ENCODE results near the gene CEP164.

- TF ChIP-seq, protein P1, sequence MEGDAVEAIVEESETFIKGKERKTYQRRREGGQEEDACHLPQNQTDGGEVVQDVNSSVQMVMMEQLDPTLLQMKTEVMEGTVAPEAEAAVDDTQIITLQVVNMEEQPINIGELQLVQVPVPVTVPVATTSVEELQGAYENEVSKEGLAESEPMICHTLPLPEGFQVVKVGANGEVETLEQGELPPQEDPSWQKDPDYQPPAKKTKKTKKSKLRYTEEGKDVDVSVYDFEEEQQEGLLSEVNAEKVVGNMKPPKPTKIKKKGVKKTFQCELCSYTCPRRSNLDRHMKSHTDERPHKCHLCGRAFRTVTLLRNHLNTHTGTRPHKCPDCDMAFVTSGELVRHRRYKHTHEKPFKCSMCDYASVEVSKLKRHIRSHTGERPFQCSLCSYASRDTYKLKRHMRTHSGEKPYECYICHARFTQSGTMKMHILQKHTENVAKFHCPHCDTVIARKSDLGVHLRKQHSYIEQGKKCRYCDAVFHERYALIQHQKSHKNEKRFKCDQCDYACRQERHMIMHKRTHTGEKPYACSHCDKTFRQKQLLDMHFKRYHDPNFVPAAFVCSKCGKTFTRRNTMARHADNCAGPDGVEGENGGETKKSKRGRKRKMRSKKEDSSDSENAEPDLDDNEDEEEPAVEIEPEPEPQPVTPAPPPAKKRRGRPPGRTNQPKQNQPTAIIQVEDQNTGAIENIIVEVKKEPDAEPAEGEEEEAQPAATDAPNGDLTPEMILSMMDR (conservative IDR thresholded peaks at IDR 0.05; ENCODE audit: low read depth, low read length): no peak
- TF ChIP-seq CEBPB (IDR thresholded peaks at IDR 0.05; ENCODE audit: low read depth, low read length) (no peak), POLR2A (IDR thresholded peaks at IDR 0.05; ENCODE audit: low read depth, low read length) (no peak), FOS (IDR thresholded peaks at IDR 0.05; ENCODE audit: low read depth, low read length) (no peak), MXI1 (IDR thresholded peaks at IDR 0.05; ENCODE audit: borderline replicate concordance, low read depth, low read length) (no peak), RCOR1 (IDR thresholded peaks at IDR 0.05; ENCODE audit: insufficient replicate concordance, low read length) (no peak), BHLHE40 (IDR thresholded peaks at IDR 0.05; ENCODE audit: low read depth, low read length) (no peak)
- TF ChIP-seq, protein P2, sequence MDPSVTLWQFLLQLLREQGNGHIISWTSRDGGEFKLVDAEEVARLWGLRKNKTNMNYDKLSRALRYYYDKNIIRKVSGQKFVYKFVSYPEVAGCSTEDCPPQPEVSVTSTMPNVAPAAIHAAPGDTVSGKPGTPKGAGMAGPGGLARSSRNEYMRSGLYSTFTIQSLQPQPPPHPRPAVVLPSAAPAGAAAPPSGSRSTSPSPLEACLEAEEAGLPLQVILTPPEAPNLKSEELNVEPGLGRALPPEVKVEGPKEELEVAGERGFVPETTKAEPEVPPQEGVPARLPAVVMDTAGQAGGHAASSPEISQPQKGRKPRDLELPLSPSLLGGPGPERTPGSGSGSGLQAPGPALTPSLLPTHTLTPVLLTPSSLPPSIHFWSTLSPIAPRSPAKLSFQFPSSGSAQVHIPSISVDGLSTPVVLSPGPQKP (IDR thresholded peaks at IDR 0.05; ENCODE audit: borderline replicate concordance, low read depth, low read length): no peak
Observed at GRCh38 chr11:117337076-117337475, 9.4 kb downstream of the CEP164 start.

Measured in IMR-90 (cell line).